Glomerular endothelial cell (primary cell): ENCODE measurements around the gene BORCS8. TPM values are rescaled to one million over a fixed set of nuclear protein-coding genes. Genes with fewer than 3 reads are reported as not detected.
"Not testable (repeated sequence)": the region's sequence is repeated elsewhere in the genome, so short reads cannot be mapped to it uniquely, and the experiment has no call there.

Experiments used
- DNase-seq: peaks from one replicate; pipeline ENCODE4 v3.0.0-alpha.2; 2011; ENCODE audit warnings: low read depth, low spot score; ENCODE audit errors: extremely low read depth
- total RNA-seq: library from RNA; depleted of rRNA; stranded (reverse); fragments of >200 nt; gene quantifications from 2 replicates; pipeline ENCODE4 v1.2.3, GENCODE V29; 2015

The BORCS8 gene
- 20.7 and 29.3 TPM in 2 replicates for total RNA-seq

DNA sequence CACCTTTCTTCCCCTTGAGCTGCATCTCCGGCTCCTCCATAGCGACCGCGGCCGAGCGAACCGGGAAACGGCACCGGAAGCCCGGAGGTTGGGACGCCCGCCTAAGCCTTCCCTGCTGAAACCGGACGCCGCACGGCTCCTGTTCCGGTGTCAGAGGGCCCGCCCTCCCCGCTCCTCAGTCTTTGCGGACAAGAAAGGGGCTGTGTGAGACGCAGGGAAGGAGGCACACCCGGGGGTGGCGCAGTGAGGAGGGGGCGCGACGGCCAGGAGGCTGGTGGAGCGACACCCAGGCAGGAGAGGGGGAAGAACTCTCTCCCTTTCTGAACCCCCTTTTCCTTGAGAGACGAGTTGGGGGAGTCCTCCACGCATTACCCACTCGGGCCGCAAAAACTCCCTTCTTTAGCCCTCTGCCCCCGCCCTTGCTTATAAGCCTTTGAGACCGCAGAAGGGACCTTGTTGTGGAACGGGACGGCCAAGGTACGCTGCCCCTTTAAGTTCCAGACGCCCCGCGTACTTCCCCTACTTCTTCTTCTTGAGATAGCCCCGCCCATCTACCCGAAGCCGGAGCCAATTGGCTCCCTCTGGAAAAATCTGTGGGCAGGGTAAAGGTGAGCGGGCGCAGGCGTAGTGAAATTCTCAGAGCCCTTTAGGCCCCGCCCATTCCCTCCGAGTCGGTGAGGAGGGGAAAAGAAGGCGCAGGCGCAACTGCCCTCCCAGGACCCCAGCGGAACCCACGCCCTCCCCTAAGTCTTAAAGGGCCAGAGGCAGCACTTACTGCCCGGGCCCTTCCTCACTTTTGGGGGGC, at the start of gene BORCS8, which contains the start of gene RFXANK:
Gene BORCS8 (minus strand): TSS at position 75 of the 805 bp plus-strand sequence. CDS start 35 bp downstream, at position 40.
Gene RFXANK (plus strand): TSS at position 181 of the 805 bp plus-strand sequence. CDS start 1,689 bp downstream, outside the sequence.
- DNase-seq = peak; percentile 94

DNA sequence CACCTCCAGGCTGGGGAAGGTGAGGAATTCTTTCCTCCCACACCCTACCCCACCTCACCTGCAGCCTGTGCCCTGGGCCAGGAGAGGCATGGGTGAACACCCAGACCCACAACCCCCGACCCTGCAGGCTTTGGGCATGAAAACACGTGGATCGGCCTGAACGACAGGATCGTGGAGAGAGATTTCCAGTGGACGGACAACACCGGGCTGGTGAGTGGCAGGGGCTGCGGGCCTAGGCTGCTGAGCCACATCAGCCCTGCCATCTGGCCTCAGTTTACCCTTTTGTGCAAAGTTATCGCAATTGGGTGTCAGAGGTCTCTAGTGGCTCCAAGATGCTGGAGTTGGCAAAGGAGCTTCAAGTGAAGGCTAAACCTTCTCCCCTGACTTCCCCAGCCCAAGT, 48.5 kb upstream of the BORCS8 start:
- DNase-seq = no peak

GRCh38 chr19:19239675-19240074, 47.7 kb upstream of the BORCS8 start:
- DNase-seq = no peak

DNA sequence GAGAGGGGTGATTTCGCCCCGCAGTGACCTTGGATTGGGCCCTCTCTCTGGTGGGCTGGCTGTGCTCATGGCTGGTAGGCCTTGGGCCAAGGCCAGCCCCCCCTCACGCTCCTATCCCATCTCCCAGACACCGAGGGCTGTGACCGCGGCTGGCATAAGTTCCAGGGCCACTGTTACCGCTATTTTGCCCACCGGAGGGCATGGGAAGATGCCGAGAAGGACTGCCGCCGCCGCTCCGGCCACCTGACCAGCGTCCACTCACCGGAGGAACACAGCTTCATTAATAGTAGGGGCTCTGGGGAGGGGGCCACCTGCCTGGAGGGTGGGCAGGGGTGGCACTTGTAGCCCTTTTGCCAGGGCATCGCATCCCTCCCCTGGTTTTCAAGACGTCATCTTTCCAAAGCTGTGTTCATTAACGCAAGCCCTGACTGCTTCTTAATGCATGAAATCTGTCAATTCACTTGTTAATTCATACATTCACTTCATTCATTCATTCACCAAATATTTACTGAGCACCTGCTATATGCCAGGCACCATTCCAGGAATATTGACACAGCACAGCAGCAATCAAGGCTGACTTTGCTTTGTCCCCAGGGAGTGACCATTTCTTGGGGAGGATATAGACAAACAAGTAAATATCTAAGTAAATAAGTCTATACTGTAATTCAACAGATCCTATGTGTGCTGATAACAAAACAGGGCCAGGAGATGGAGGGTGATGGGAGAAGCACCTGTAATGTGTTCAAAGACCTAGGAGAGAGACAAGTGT, 46.4 kb upstream of the BORCS8 start:
- DNase-seq = no peak

GRCh38 chr19:19236173-19236572, 44.2 kb upstream of the BORCS8 start:
- DNase-seq = no peak

DNA sequence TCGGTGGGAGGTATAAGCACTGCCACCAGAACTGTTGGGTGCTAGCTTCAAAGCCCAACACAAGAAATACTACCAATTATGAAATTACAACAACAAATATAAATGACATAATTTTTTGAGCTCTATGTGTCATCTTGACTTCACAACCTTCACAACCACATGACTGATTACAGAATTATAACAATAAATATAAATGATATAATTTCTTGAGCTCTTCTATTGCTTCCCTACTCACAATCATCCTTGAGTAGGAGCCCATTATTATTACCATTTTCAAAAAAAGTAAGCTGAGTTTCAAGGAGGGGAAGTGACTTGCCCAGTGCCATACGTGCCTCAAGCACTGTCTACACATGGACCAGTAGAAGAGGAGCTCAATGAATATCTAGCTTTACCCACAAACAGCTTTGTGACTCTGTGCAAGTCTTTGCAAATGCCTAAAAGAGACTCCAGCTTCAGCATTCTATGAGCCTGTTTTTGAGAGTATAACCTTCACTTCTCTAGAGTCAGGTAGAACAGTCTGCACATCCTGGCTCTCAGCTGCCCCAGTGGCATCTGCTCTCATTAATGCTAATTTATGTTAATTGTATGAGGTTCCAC, 42.4 kb upstream of the BORCS8 start:
- DNase-seq = no peak

DNA sequence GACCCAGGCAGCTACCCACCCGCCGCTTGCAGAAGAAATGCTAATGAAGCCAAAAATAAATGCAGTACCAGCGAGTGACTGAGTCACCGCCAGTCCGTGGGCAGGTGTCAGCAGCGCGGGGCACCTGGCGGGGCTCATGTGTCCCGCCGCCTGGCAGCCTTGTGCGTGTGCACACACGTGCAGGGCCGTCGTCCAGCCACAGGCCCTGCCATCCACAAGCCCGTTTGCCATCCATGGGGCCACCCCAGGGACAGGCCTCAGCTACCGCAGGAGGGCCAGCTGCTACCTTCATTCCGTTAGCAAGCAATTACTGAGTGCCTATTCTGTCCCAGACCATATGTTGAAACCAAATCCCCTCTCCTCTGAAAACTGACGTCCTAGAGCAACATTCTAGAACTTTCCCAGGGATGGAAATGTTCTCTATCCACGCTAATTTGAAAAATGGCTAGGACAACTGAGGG, 40.3 kb upstream of the BORCS8 start:
- no peak for DNase-seq

DNA sequence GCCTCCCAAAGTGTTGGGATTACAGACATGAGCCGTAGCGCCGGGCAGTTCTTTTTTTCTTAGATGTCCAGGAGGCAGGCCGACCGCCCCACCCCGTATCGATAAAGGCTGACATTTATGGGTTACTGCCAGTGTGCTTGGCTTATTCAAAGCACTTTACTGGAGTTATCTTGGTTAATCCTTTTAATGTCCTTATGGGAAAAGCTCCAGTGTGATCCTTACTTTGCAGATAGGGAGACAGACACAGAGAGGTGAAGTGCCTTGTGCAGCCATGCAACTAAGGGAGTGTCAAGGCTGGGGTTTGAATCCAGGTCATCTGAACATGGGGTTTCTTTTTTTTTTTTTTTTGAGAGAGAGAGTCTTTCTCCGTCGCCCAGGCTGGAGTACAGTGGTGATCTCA, 39.0 kb upstream of the BORCS8 start:
- no peak for DNase-seq

DNA sequence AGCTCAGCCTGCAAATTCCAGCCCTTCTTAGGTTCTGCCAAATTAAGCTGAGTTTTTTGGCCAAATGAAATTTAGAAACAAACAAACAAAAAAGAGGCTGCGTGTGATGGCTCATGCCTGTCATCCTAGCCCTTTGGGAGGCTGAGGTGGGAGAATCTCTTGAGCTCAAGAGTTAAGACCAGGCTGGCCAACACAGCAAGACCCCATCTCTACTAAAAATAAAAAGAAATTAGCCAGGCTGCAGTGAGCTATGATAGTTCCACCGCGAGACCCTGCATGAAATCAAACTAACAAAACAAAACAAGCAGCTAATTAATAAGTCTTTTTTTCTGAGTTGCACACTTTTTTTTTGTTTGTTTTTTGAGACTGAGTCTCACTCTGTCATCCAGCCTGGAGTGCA, 37.7 kb upstream of the BORCS8 start:
- no peak for DNase-seq

- DNase-seq = no peak
Measured at GRCh38 chr19:19227217-19227616, 35.3 kb upstream of the BORCS8 start.

DNA sequence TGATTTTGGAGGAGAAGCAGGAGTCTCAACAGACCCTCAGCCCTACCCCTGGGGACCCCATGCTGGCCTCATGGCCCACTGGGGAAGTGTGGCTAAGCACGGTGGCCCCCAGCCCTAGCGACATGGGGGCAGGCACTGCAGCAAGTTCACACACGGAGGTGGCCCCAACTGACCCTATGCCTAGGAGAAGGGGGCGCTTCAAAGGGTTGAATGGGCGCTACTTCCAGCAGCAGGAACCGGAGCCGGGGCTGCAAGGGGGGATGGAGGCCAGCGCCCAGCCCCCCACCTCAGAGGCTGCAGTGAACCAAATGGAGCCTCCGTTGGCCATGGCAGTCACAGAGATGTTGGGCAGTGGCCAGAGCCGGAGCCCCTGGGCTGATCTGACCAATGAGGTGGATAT, 34.7 kb upstream of the BORCS8 start:
- no peak for DNase-seq

GRCh38 chr19:19226204-19226603, 34.3 kb upstream of the BORCS8 start:
- DNase-seq = no peak

DNA sequence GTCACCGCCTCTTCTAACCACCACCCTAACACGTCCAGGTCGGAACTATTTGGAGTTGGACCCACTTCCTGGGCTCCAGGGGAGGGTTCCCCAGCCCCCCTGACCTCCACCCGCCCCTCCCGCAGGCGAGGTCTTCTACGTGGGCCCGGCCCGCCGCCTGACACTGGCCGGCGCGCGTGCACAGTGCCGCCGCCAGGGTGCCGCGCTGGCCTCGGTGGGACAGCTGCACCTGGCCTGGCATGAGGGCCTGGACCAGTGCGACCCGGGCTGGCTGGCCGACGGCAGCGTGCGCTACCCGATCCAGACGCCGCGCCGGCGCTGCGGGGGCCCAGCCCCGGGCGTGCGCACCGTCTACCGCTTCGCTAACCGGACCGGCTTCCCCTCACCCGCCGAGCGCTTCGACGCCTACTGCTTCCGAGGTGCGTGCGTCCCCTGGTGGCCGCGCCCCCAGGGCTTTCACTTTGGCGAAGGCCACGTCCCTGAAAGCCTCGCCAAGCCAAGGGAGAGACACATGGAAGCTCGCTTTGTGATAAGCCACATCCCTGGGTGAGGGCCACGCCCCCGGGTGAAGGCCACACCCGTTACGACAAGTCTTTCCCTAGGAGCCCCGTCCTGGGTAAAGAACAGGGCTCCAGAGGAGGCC, 33.0 kb upstream of the BORCS8 start:
- no peak for DNase-seq

- no peak for DNase-seq
Measured at GRCh38 chr19:19224150-19224851, 32.3 kb upstream of the BORCS8 start.

DNA sequence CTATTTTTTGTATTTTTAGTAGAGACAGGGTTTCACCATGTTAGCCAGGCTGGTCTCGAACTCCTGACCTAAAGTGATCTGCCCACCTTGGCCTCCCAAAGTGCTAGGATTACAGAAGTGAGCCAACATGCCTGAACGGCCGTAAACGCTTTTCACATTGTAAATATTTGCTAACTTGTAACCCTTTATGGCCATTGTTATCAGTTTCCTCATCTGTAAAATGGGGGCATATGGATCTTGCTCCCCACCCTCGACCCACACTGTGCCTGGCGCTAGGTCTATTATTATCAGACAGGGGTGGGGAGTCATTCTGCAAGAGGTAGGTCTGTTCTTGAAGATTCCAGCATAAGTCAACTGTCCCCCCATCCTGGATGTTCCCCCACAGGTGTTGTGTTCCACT, 31.7 kb upstream of the BORCS8 start:
- no peak for DNase-seq

- DNase-seq = no peak
Measured at GRCh38 chr19:19223060-19223459, 31.1 kb upstream of the BORCS8 start.

GRCh38 chr19:19221000-19221399, 29.0 kb upstream of the BORCS8 start:
- DNase-seq = not testable (repeated sequence)

DNA sequence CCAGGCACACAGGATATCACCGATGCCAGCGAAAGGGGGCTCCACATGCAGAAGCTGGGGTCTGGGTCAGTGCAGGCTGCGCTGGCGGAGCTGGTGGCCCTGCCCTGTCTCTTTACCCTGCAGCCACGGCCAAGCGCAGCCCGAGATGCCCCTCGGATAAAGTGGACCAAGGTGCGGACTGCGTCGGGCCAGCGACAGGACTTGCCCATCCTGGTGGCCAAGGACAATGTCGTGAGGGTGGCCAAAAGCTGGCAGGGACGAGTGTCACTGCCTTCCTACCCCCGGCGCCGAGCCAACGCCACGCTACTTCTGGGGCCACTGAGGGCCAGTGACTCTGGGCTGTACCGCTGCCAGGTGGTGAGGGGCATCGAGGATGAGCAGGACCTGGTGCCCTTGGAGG, 27.0 kb upstream of the BORCS8 start:
- no peak for DNase-seq

DNA sequence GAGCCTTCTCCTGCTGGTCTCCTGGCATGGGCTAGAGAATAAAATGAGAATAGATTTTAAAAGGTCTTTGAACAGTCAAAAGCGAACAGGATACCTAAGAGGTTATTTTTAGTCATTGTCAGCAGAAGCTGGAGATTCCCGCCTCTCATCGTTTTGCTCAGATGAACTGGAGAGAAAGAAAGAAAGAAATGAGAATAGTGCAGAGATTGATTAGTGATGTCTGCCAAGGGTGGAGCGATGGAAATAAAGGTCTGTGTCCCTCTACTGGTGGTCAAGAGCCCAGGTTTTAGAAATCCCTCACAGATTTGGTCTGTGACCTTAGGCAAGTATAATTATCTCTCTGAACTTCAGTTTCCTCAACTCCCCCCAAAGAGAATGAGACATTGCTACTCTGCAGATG, 25.1 kb upstream of the BORCS8 start:
- DNase-seq = no peak

- DNase-seq = no peak
Measured at GRCh38 chr19:19215792-19216191, 23.8 kb upstream of the BORCS8 start.
